Skin of body (tissue), 3 donors: ENCODE data around the gene METTL2B. TPM values are rescaled to one million over a fixed set of nuclear protein-coding genes. Genes with fewer than 3 reads are reported as not detected.
A peak's percentile ranks its signal among the peaks of the same experiment; 100 is the strongest.
"Not testable (repeated sequence)": the region's sequence is repeated elsewhere in the genome, so short reads cannot be mapped to it uniquely, and the experiment has no call there.

ENCODE experiments used
- DNase-seq: peaks from one replicate; lab custom pipeline; 2025; lab: John Stamatoyannopoulos, UW
- small RNA-seq: library from RNA; depleted of rRNA; stranded (forward); fragments of <200 nt; gene quantifications from one replicate; pipeline ENCODE3, GENCODE V24; 2014; ENCODE audit warnings: low replicate concordance
- total RNA-seq: library from RNA; depleted of rRNA; stranded (reverse); fragments of >200 nt; gene quantifications from one replicate; pipeline ENCODE4 v1.2.3, GENCODE V29; 2014

METTL2B gene
- total RNA-seq, 1 donor from 2014 or later = 22.5 TPM

- DNase-seq = not testable (repeated sequence)
Observed at GRCh38 chr7:128523932-128524524, 47.5 kb downstream of the METTL2B start.

- not testable (repeated sequence) for DNase-seq
Observed at GRCh38 chr7:128525584-128525983, 49.0 kb downstream of the METTL2B start.

GRCh38 chr7:128526062-128526466 lies 49.5 kb downstream of the METTL2B start:
- DNase-seq = not testable (repeated sequence)

- not testable (repeated sequence) for DNase-seq
Observed at GRCh38 chr7:128529191-128529590, 52.6 kb downstream of the METTL2B start.

DNA sequence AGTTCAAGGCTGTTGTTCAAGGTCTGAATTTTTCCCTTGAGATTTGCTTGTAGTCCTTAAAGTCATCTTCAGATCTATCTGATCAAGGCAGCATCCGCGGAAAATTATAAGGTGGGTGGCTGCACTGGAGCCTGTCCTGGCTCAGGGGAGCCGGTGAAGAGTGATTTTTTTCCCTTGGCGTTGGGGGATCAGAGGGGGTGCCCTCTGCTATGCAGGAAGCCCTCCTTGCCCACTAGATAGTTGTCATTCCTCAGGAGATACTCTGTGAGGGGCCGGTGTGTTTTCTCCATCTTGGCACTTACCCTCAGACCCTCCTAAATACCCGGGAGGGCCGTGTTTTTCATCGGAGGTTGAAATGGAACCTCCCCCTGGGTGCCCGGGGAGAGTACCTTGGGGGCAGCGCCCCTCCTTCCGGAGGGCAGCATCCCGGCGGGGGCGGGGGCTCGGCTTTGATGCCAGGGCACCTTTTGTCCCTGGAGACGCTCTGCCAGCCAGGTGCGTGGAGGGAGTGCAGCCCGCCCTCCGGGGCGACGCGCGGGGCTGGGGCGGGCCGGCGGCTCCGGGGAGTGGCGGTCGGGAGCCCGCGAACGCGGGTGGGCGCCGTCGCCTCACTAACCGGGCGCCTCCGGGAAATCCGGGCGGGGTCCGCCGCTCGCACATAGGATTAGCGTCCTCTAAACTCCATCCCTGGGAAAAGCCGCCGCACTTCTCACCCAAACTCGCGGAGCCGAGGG lies 53.7 kb downstream of the METTL2B start:
- DNase-seq = not testable (repeated sequence)

- DNase-seq = no peak
Observed at GRCh38 chr7:128530855-128531104, 54.2 kb downstream of the METTL2B start.

- DNase-seq = peak; percentile 86
Observed at GRCh38 chr7:128531105-128531954, 54.8 kb downstream of the METTL2B start.

GRCh38 chr7:128531955-128532478 lies 55.5 kb downstream of the METTL2B start:
- not testable (repeated sequence) for DNase-seq

DNA sequence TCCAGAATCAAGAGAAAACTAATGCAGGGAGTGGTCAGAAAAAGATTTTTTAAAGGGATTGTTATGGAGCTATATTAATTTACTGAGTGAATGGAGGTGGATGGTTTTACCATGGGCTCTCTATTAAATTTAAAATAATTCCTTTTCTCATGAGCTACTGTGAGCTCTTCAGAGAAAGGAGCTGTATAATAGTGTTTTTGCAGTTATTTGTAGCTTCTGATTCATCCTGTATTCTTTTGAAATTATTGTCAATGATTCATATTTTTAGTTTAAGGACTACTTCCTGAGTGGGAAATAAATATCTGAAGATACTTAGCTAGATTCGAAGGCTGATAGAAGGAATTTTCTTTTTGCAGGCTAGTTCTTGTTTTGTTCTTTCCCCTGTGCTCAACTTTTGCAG lies 56.4 kb downstream of the METTL2B start:
- not testable (repeated sequence) for DNase-seq

DNA sequence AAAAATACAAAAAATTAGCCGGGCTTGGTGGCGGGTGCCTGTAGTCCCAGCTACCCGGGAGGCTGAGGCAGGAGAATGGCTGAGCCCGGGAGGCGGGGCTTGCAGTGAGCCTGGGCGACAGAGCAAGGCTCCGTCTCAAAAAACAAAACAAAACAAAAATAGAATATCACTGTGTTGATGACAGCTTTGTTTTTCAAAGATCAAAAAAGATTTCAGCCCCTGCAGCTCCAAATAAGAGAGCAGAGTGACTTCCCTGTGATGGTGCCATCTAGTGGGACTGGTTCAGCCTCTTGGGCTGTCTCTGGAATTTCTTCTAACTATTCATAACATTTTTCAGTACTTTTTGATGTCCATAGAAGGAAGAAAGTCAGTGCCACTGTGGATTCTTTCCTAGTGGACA lies 60.9 kb downstream of the METTL2B start:
- DNase-seq = not testable (repeated sequence)

GRCh38 chr7:128542530-128542929 lies 66.0 kb downstream of the METTL2B start:
- not testable (repeated sequence) for DNase-seq

- not testable (repeated sequence) for DNase-seq
Observed at GRCh38 chr7:128543300-128543699, 66.8 kb downstream of the METTL2B start.

GRCh38 chr7:128546319-128546851 lies 69.8 kb downstream of the METTL2B start:
- not testable (repeated sequence) for DNase-seq

GRCh38 chr7:128550920-128551319 lies 74.4 kb downstream of the METTL2B start:
- no peak for DNase-seq

DNA sequence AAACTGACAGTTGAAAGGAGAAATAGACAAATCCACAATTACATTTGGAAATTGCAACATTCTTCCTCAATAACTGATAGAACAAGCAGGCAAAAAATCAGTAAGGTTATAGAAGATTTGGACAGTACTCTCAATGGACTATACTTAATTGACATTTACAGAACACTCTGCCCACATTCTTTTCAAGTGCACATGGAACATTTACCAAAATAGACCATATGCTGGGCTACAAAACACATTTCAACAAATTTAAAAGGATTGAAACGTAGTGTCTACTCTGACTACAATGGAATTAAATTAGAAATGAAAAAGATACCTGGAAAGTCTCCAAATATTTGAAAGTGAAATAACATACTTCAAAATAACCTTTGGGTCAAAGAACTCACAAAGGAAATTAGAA lies 77.8 kb downstream of the METTL2B start:
- DNase-seq = not testable (repeated sequence)

Small RNAs within 50 kb of the gene (small RNA-seq; reads per million reads assigned to genes)
- not detected for gene AC010655.1
- gene AC010655.2 = not detected
- not detected for gene RF00017
- gene RNU7-54P = not detected

Other genes starting within 250 kb of the METTL2B start
- 0.59 TPM for gene LEP, start 235.5 kb upstream of the METTL2B start, total RNA-seq
- 23.2 TPM for gene RBM28, start 132.8 kb upstream of the METTL2B start, total RNA-seq
- gene PRRT4, start 115.1 kb upstream of the METTL2B start, total RNA-seq = 4.1 TPM
- gene IMPDH1, start 66.8 kb upstream of the METTL2B start, total RNA-seq = 17.1 TPM
- 44.1 TPM for gene HILPDA, start 20.9 kb upstream of the METTL2B start, total RNA-seq
- gene GARIN1A, start 195.5 kb downstream of the METTL2B start, total RNA-seq = 0.30 TPM